ENCODE results near the gene NID2.

The NID2 gene

DNA sequence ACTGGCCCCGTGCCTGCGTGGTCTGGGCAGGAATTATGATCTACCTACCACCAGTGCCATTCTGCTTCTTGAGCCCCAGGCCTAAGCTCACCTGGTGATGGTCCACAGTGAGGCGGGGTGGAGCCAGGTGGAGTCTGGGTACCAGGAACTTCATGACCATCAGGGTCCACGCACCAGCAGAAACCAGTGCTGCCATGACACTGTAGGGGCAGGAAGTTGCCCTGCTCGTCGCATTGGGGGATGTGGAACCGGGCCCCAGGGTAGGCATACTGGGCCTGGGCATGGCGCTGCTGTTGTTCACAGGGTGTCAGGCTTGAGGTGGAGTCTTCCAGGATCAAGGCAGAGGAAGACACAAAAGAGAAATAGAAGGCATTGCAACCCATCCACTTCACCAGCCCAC is 49.9 kb downstream of the NID2 start:
- in situ Hi-C loops (cut with MboI; ENCODE audit: low pct_unique_long_range_greater_than_20kb, low sequenced_read_pairs, unreplicated experiment), result no loop called here
- DNase-seq (ENCODE audit: low spot score), result no peak
- TF ChIP-seq, protein P1, sequence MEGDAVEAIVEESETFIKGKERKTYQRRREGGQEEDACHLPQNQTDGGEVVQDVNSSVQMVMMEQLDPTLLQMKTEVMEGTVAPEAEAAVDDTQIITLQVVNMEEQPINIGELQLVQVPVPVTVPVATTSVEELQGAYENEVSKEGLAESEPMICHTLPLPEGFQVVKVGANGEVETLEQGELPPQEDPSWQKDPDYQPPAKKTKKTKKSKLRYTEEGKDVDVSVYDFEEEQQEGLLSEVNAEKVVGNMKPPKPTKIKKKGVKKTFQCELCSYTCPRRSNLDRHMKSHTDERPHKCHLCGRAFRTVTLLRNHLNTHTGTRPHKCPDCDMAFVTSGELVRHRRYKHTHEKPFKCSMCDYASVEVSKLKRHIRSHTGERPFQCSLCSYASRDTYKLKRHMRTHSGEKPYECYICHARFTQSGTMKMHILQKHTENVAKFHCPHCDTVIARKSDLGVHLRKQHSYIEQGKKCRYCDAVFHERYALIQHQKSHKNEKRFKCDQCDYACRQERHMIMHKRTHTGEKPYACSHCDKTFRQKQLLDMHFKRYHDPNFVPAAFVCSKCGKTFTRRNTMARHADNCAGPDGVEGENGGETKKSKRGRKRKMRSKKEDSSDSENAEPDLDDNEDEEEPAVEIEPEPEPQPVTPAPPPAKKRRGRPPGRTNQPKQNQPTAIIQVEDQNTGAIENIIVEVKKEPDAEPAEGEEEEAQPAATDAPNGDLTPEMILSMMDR (IDR thresholded peaks at IDR 0.05; ENCODE audit: extremely low read depth, insufficient read depth, missing control alignments), result no peak

DNA sequence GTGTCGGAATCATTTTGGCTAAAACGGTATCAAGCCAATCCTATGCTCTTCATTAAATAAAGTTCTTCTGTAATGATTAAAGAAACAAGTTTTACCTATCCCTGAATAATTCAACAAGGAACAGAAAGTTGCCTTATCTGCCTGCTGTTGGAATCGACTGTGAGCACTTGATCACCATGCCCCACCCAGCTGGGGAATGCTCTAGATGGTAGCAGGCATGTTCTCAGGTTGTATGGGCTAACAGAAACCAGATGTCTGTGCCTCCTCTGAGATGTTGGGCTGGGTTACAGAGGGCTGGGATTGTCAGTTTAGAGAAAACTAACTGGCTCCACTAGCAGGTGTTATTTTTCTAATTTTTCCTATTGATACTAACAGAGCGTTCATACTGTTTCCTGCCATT is 50.6 kb downstream of the NID2 start:
- no peak for DNase-seq (ENCODE audit: low spot score)
- TF ChIP-seq, protein P1 (IDR thresholded peaks at IDR 0.05; ENCODE audit: extremely low read depth, insufficient read depth, missing control alignments), result no peak
- in situ Hi-C loops (cut with MboI; ENCODE audit: low pct_unique_long_range_greater_than_20kb, low sequenced_read_pairs, unreplicated experiment), result no loop called here

DNA sequence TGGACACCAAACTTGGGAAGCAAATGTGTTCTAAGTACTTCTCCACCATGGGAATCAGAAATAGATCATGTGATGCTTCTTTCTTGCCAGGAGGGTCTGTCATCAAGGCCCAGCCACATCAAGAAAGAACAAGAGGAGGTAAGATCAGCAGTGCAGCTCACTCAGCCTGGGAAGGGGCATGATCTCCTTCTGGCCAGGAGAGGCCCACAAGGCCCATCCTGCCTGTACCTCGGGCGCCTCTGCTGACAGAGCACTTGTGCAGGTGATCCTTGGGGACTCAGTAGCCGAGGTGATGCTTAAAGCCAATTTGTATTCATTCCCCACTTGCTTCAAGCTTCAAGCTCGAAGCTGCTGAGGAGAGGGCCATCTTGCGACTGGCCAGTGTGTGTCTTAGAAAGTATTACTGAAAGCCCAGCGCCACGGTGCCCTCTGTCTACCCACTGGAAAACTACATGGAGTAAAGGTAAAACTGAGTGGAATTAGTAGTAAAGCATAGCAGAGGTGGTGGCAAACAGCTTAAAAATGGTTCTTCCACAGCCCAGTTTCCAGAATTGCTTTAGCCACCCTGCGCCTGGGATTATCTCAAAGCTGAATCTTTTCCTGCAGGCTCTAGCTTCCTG is 53.3 kb downstream of the NID2 start:
- TF ChIP-seq, protein P1 (IDR thresholded peaks at IDR 0.05; ENCODE audit: extremely low read depth, insufficient read depth, missing control alignments), result peak; percentile 7
- in situ Hi-C loops (cut with MboI; ENCODE audit: low pct_unique_long_range_greater_than_20kb, low sequenced_read_pairs, unreplicated experiment), result no loop called here
- DNase-seq (ENCODE audit: low spot score), result no peak

DNA sequence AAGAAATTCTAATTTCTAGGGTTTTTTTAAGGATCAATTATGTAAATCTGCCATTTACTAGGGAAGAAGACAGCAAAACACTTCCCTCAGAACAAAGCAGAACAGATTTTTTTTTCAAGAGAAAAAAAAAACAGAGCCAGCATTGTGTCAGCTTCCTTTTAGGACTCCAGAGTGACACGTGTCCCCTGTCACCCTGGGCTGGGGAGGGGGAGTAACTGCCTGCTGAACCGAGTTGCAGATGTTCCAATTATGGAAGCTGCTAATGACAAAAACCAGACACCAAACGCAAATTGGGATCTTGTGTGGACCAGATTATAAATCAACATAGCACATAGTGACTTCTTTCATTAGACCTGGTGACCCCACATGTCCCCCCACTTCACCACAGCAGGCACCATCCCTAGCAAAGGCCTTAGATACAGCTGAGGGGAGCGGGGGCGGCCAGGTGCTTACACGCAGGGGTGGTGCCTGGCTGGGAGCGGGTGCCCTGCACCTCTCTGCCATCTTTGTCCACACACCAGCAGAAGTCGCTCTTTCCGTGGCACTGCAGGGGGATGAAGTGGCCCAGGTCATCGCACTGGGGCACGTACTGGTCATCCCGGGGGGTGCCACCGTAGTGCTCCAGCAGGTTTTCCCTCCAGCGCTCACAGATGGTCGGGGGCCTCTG is 54.1 kb downstream of the NID2 start:
- TF ChIP-seq, protein P1 (IDR thresholded peaks at IDR 0.05; ENCODE audit: extremely low read depth, insufficient read depth, missing control alignments), result no peak
- DNase-seq (ENCODE audit: low spot score), result no peak
- in situ Hi-C loops (cut with MboI; ENCODE audit: low pct_unique_long_range_greater_than_20kb, low sequenced_read_pairs, unreplicated experiment), result no loop called here

DNA sequence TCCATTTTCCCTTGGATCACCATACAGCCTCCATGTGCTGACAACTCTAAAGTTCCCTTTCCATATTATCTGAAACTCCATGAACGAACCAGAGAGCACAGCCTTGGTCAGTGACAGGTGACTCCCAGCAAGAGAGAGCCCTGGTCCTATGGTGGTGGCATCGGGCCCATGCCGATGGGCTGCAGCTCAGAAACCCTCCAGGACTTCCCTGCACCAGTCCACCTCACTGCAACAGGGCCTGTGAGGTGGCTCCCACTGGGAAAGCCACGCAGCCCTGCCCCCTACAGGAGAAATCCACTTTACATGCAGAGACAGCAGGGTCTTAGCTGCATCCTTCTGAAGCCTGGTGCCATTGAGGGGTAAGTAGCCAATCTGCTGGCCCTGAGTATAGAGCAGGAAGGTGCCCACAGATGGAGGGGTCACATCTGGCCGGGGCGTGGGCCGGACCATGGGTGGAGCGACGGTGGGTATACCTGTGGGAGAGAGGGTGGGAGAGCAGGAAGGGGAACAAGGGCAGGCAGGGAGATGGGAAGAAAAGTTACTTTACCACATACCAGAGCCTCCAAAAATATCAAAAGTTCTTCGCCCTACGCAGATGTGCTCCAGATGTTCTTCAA is 54.8 kb downstream of the NID2 start:
- no peak for DNase-seq (ENCODE audit: low spot score)
- in situ Hi-C loops (cut with MboI; ENCODE audit: low pct_unique_long_range_greater_than_20kb, low sequenced_read_pairs, unreplicated experiment), result no loop called here
- TF ChIP-seq, protein P1 (IDR thresholded peaks at IDR 0.05; ENCODE audit: extremely low read depth, insufficient read depth, missing control alignments), result peak; percentile 37

DNA sequence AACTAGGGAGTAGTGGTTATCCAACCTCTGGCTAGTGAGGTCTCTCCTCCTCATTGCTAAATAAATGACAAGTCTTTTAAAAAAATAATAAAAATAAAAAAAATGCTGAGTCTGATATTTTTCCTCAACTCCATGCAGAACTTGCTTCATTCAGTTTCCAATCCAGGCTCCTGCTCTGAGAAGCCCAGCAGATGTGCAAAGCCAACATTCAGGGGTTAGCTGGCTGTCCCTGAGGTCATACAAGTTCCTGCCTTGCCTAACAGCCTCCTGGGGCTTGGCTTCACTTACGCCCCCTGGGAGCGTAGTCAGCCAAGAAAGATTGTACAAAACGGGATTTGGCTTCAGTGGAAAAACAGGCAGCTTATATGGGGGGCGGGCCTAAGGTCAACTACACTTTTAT is 56.2 kb downstream of the NID2 start:
- in situ Hi-C loops (cut with MboI; ENCODE audit: low pct_unique_long_range_greater_than_20kb, low sequenced_read_pairs, unreplicated experiment), result no loop called here
- DNase-seq (ENCODE audit: low spot score), result no peak
- TF ChIP-seq, protein P1 (IDR thresholded peaks at IDR 0.05; ENCODE audit: extremely low read depth, insufficient read depth, missing control alignments), result no peak
